Calu3 (cell line): ENCODE measurements around the gene IRX6. TPM values are rescaled to one million over a fixed set of nuclear protein-coding genes. Genes with fewer than 3 reads are reported as not detected.

Experiments used
- BruUV-seq: library from RNA; stranded (reverse); fragments of 400-500 nt; replicated peaks from 2 replicates; lab custom pipeline; 2021; lab: Mats Ljungman, UMichigan
- CTCF ChIA-PET: fragments of 300-600 bp; sonication (Branson Sonifier 250); formaldehyde crosslinking; loops from one replicate; lab custom pipeline; 2022; ENCODE audit warnings: antibody characterized with exemption; lab: Charles Lee
- DNase-seq: peaks from one replicate; pipeline ENCODE4 v3.0.0; 2022
- H3K27ac Mint-ChIP-seq: one replicate; pipeline ENCODE4 v1.8.0; 2022; ENCODE audit warnings: mixed read lengths; ENCODE audit not compliant: unreplicated experiment
- H3K27me3 Mint-ChIP-seq: one replicate; pipeline ENCODE4 v1.8.0; 2022; ENCODE audit warnings: mixed read lengths; ENCODE audit not compliant: unreplicated experiment
- H3K36me3 Mint-ChIP-seq: one replicate; pipeline ENCODE4 v1.8.0; 2022; ENCODE audit warnings: mild to moderate bottlenecking, moderate library complexity, mixed read lengths; ENCODE audit not compliant: insufficient read depth, unreplicated experiment
- H3K4me1 Mint-ChIP-seq: one replicate; pipeline ENCODE4 v1.8.0; 2022; ENCODE audit warnings: mild to moderate bottlenecking, low read depth, mixed read lengths; ENCODE audit not compliant: unreplicated experiment
- H3K4me3 Mint-ChIP-seq: one replicate; pipeline ENCODE4 v1.8.0; 2022; ENCODE audit warnings: mild to moderate bottlenecking, low read depth, moderate library complexity, mixed read lengths; ENCODE audit not compliant: unreplicated experiment
- H3K9me3 Mint-ChIP-seq: one replicate; pipeline ENCODE4 v1.8.0; 2022; ENCODE audit warnings: low read depth, mixed read lengths; ENCODE audit not compliant: unreplicated experiment
- CTCF ChIP-seq: fragments of 200-600 bp; IDR thresholded peaks from one replicate; pipeline ENCODE4 v1.8.0; 2022; ENCODE audit warnings: antibody characterized with exemption; ENCODE audit not compliant: unreplicated experiment
- intact Hi-C: fragments of 100-400 bp; cut with micrococcal nuclease; formaldehyde crosslinking; loops from one replicate; pipeline ENCODE4 v1.10.0; 2022; ENCODE audit not compliant: unreplicated experiment
- total RNA-seq: library from RNA; stranded (reverse); gene quantifications from 2 replicates; pipeline ENCODE4 v1.2.3, GENCODE V29; 2022

IRX6 gene
- total RNA-seq, 1 experiment from 2014 or later, result not detected

- no peak for TF ChIP-seq CTCF
- H3K4me1 Mint-ChIP-seq, result no peaks in the 10 kb centered on the region
These were observed 25.9 kb downstream of the IRX6 start for GRCh38 chr16:55349867-55350266.

GRCh38 chr16:55350984-55351383, 27.0 kb downstream of the IRX6 start:
- no peak overlapping the region for H3K4me3 Mint-ChIP-seq
- CTCF ChIA-PET, result no interaction called here
- BruUV-seq, result no TSS peak
- H3K9me3 Mint-ChIP-seq, result peaks cover 5% of the 10 kb centered on the region
- no peaks in the 10 kb centered on the region for H3K4me1 Mint-ChIP-seq
- no peak overlapping the region for H3K27ac Mint-ChIP-seq
- no peak for TF ChIP-seq CTCF
- H3K36me3 Mint-ChIP-seq, result no peaks in the 10 kb centered on the region
- peaks cover 9% of the 10 kb centered on the region for H3K27me3 Mint-ChIP-seq
- intact Hi-C loops, result no loop called here
- no peak for DNase-seq

More at GRCh38 chr16:55349867-55350266, 25.9 kb downstream of the IRX6 start:
- intact Hi-C loops, result no loop called here
- DNase-seq, result no peak
- Mint-ChIP-seq H3K9me3 (peaks cover 5% of the 10 kb centered on the region), H3K27me3 (peaks cover 9% of the 10 kb centered on the region), H3K4me3 (no peak overlapping the region), H3K27ac (no peak overlapping the region), H3K36me3 (no peaks in the 10 kb centered on the region)
- CTCF ChIA-PET, result no interaction called here
- BruUV-seq, result no TSS peak

GRCh38 chr16:55351936-55352335, 27.9 kb downstream of the IRX6 start:
- TF ChIP-seq CTCF, result no peak
- no peak for DNase-seq
- Mint-ChIP-seq H3K4me3 (no peak overlapping the region), H3K36me3 (no peaks in the 10 kb centered on the region), H3K4me1 (no peaks in the 10 kb centered on the region), H3K9me3 (peaks cover 5% of the 10 kb centered on the region), H3K27me3 (peaks cover 9% of the 10 kb centered on the region), H3K27ac (no peak overlapping the region)
- intact Hi-C loops, result no loop called here
- CTCF ChIA-PET, result no interaction called here
- BruUV-seq, result no TSS peak

GRCh38 chr16:55357241-55357640, 33.2 kb downstream of the IRX6 start:
- intact Hi-C loops, result no loop called here

More at GRCh38 chr16:55357241-55357640, 33.2 kb downstream of the IRX6 start:
- CTCF ChIA-PET, result interaction anchor here (0.7 kb wide), 1 partner anchor 16 kb away, joined by 3 read pairs; no protein-coding TSS in a partner anchor
- no peak overlapping the region for H3K27ac Mint-ChIP-seq
- no peaks in the 10 kb centered on the region for H3K4me1 Mint-ChIP-seq
- no TSS peak for BruUV-seq
- peaks cover 6% of the 10 kb centered on the region for H3K9me3 Mint-ChIP-seq
- no peak for DNase-seq
- H3K36me3 Mint-ChIP-seq, result no peaks in the 10 kb centered on the region
- H3K27me3 Mint-ChIP-seq, result no peaks in the 10 kb centered on the region
- no peak for TF ChIP-seq CTCF
- H3K4me3 Mint-ChIP-seq, result no peak overlapping the region
